HUES64 (cell line): ENCODE results near the gene RASGRP1.

Experiments
- H3K27ac ChIP-seq: 2 replicates; pipeline ENCODE4 v1.7.0; 2013; ENCODE audit warnings: low read depth, low read length, inconsistent platforms
- H3K27me3 ChIP-seq: 2 replicates; pipeline ENCODE4 v1.6.1; 2013; ENCODE audit warnings: mild to moderate bottlenecking, low read length; ENCODE audit not compliant: insufficient read depth
- H3K36me3 ChIP-seq: 2 replicates; pipeline ENCODE4 v1.6.1; 2013; ENCODE audit warnings: mild to moderate bottlenecking, low read length; ENCODE audit not compliant: insufficient read depth
- H3K4me1 ChIP-seq: 2 replicates; pipeline ENCODE4 v1.6.1; 2013; ENCODE audit warnings: mild to moderate bottlenecking, low read length, moderate library complexity; ENCODE audit not compliant: insufficient read depth
- H3K4me3 ChIP-seq: 2 replicates; pipeline ENCODE4 v1.5.1; 2013; ENCODE audit warnings: mild to moderate bottlenecking, low read length, moderate library complexity
- H3K9ac ChIP-seq: 2 replicates; pipeline ENCODE4 v1.6.1; 2013; ENCODE audit warnings: mild to moderate bottlenecking, low read depth, low read length
- H3K9me3 ChIP-seq: 2 replicates; pipeline ENCODE4 v1.6.1; 2013; ENCODE audit warnings: low read depth, low read length; ENCODE audit not compliant: insufficient read depth
- WGBS: fragments of 150-250, 120-280 bp; methylation state at CpG from one replicate; pipeline ENCODE4 v1.1.7; 2013; ENCODE audit warnings: missing lambda C conversion rate; 5-methylcytosine and 5-hydroxymethylcytosine counted together

Gene RASGRP1

GRCh38 chr15:38455092-38455491, 109.5 kb downstream of the RASGRP1 start:
- Histone ChIP-seq H3K4me1 (peaks cover 9% of the 10 kb centered on the region), H3K9ac (peak overlapping the region; percentile 99), H3K9me3 (no peaks in the 10 kb centered on the region), H3K36me3 (no peaks in the 10 kb centered on the region; the same call in 1 of the 2 replicates), H3K4me3 (peak overlapping the region; percentile 98), H3K27ac (no peak overlapping the region), H3K27me3 (peaks cover 3% of the 10 kb centered on the region; the same call in 1 of the 2 replicates)
- WGBS: 27% methylated on average over 3 of the region's 4 CpGs

GRCh38 chr15:38454696-38455090, 109.9 kb downstream of the RASGRP1 start:
- no peaks in the 10 kb centered on the region; the same call in 1 of the 2 replicates for H3K36me3 ChIP-seq
- H3K4me1 ChIP-seq: peaks cover 9% of the 10 kb centered on the region
- H3K4me3 ChIP-seq: peak overlapping the region; percentile 98
- H3K9ac ChIP-seq: peak overlapping the region; percentile 99
- no peaks in the 10 kb centered on the region for H3K9me3 ChIP-seq
- H3K27ac ChIP-seq: peak overlapping the region; percentile 95
- peaks cover 7% of the 10 kb centered on the region; the same call in 1 of the 2 replicates for H3K27me3 ChIP-seq
- WGBS: under 1% methylated on average over 8 of the region's 12 CpGs

- no peaks in the 10 kb centered on the region for H3K9me3 ChIP-seq
- H3K36me3 ChIP-seq: no peaks in the 10 kb centered on the region; the same call in 1 of the 2 replicates
- peak within 1 kb of the TSS; percentile 95 for H3K27ac ChIP-seq
- peak within 1 kb of the TSS; percentile 99 for H3K9ac ChIP-seq
- H3K4me3 ChIP-seq: peak within 1 kb of the TSS; percentile 98
- peaks cover 8% of the 10 kb centered on the region; the same call in 1 of the 2 replicates for H3K27me3 ChIP-seq
- H3K4me1 ChIP-seq: peaks cover 9% of the 10 kb centered on the region
- WGBS: under 1% methylated on average over 49 of the region's 49 CpGs
These were observed 110.5 kb downstream of the RASGRP1 start, which contains the start of gene FAM98B for GRCh38 chr15:38453971-38454695. Gene FAM98B (plus strand): TSS chr15:38454127. CDS start chr15:38454162, 35 bp downstream.

GRCh38 chr15:38441130-38441519, 123.5 kb downstream of the RASGRP1 start:
- H3K9ac ChIP-seq: no peak overlapping the region
- 93% methylated on average over 3 of the region's 3 CpGs for WGBS
- no peaks in the 10 kb centered on the region for H3K9me3 ChIP-seq
- no peaks in the 10 kb centered on the region for H3K36me3 ChIP-seq
- H3K27ac ChIP-seq: no peak overlapping the region
- no peaks in the 10 kb centered on the region for H3K4me1 ChIP-seq
- no peaks in the 10 kb centered on the region; the same call in 1 of the 2 replicates for H3K27me3 ChIP-seq
- no peak overlapping the region for H3K4me3 ChIP-seq

DNA sequence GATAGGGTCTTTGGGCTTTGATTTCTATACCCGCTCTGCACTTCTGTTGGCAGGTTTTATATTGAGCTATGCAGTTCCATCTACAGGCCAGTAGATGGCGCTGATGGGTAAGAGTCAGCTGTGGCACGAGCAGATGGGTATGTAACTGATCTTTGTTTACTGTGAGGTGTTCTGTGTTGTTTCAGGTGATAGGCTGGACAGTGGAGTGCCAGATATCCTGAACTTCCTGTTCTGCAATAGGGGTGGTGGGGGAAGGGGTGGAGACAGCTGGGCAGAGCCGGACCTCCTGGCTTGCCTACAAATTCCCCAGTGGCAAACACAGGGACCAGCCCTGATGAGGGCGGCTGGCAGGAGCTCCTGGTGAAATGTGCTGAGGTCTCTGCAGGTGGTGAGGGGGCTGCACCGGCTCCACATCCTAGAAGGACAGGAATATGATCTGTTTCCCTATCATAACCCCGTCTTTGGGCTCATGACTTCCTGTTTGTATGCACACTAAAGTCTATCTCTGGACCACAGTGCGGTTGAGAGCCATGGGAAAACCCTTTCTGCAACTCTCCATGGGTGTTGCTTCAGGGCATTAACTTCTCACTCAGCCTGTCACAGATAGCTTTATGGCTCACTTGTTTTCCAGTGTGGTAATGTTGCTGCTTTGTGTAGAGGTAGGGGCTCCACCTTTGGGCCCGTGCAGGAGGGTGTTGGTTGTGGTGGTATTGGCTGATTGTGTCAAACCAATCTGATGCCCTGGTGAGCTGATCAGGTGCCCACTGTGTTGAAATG, 124.1 kb downstream of the RASGRP1 start:
- Histone ChIP-seq H3K4me3 (no peak overlapping the region), H3K4me1 (no peaks in the 10 kb centered on the region), H3K36me3 (no peaks in the 10 kb centered on the region), H3K9me3 (no peaks in the 10 kb centered on the region), H3K9ac (no peak overlapping the region), H3K27me3 (no peaks in the 10 kb centered on the region; the same call in 1 of the 2 replicates), H3K27ac (no peak overlapping the region)
- 33% methylated on average over 9 of the region's 9 CpGs for WGBS
